OCI-LY1 (cell line): ENCODE data around the gene RRN3.
"Not testable (repeated sequence)": the region's sequence is repeated elsewhere in the genome, so short reads cannot be mapped to it uniquely, and the experiment has no call there.

Source experiments
- H2AFZ ChIP-seq: fragments of 200-600 bp; sonication (generic), shearing (Covaris generic); 2 replicates; pipeline ENCODE4 v1.6.0; 2014; ENCODE audit warnings: antibody characterized with exemption, mild to moderate bottlenecking, low read length
- H3F3A ChIP-seq: fragments of 200-600 bp; sonication (generic), shearing (Covaris generic); 2 replicates; pipeline ENCODE4 v1.6.0; 2014; ENCODE audit warnings: mild to moderate bottlenecking, antibody characterized with exemption, low read length, moderate library complexity; ENCODE audit not compliant: insufficient read depth
- H3K27ac ChIP-seq: fragments of 200-600 bp; sonication (generic); 2 replicates; pipeline ENCODE4 v1.5.1; 2014; ENCODE audit warnings: low read length, mixed run types, mild to moderate bottlenecking, low read depth; ENCODE audit not compliant: poor library complexity, severe bottlenecking
- H3K27me3 ChIP-seq: fragments of 200-600 bp; sonication (generic); 2 replicates; pipeline ENCODE4 v1.6.0; 2014; ENCODE audit warnings: antibody characterized with exemption, mild to moderate bottlenecking, low read length, moderate library complexity; ENCODE audit not compliant: insufficient read depth
- H3K36me3 ChIP-seq: fragments of 200-600 bp; sonication (generic); 2 replicates; pipeline ENCODE4 v1.6.1; 2014; ENCODE audit warnings: mild to moderate bottlenecking, antibody characterized with exemption, low read length, moderate library complexity, mixed read lengths; ENCODE audit not compliant: insufficient read depth
- H3K4me1 ChIP-seq: fragments of 200-600 bp; sonication (generic); 2 replicates; pipeline ENCODE4 v1.5.1; 2014; ENCODE audit warnings: mild to moderate bottlenecking, low read length, moderate library complexity; ENCODE audit not compliant: insufficient read depth, severe bottlenecking
- H3K4me2 ChIP-seq: fragments of 200-600 bp; sonication (generic), shearing (Covaris generic); 2 replicates; pipeline ENCODE4 v1.6.1; 2014; ENCODE audit warnings: low read length
- H3K4me3 ChIP-seq: fragments of 200-600 bp; sonication (generic); 2 replicates; pipeline ENCODE4 v1.5.1; 2014; ENCODE audit warnings: low read length, low read depth, mild to moderate bottlenecking, mixed read lengths; ENCODE audit not compliant: poor library complexity, severe bottlenecking
- H3K79me2 ChIP-seq: fragments of 200-600 bp; shearing (Covaris generic); 2 replicates; pipeline ENCODE4 v1.6.1; 2016; ENCODE audit warnings: mixed run types, low read length, mixed read lengths; ENCODE audit not compliant: insufficient read depth
- H3K9ac ChIP-seq: fragments of 200-600 bp; sonication (generic), shearing (Covaris generic); 2 replicates; pipeline ENCODE4 v1.6.1; 2014; ENCODE audit warnings: mild to moderate bottlenecking, low read length, mixed read lengths
- H3K9me2 ChIP-seq: fragments of 200-600 bp; sonication (generic), shearing (Covaris generic); 2 replicates; pipeline ENCODE4 v1.6.1; 2014; ENCODE audit warnings: low read depth, mild to moderate bottlenecking, low read length, mixed read lengths
- H3K9me3 ChIP-seq: fragments of 200-600 bp; shearing (Covaris generic); 2 replicates; pipeline ENCODE4 v1.6.1; 2014; ENCODE audit warnings: low read length, mixed read lengths
- H4K20me1 ChIP-seq: fragments of 200-600 bp; sonication (generic), shearing (Covaris generic); 2 replicates; pipeline ENCODE4 v1.6.0; 2016; ENCODE audit warnings: mild to moderate bottlenecking, low read length; ENCODE audit not compliant: insufficient read depth

Gene RRN3

DNA sequence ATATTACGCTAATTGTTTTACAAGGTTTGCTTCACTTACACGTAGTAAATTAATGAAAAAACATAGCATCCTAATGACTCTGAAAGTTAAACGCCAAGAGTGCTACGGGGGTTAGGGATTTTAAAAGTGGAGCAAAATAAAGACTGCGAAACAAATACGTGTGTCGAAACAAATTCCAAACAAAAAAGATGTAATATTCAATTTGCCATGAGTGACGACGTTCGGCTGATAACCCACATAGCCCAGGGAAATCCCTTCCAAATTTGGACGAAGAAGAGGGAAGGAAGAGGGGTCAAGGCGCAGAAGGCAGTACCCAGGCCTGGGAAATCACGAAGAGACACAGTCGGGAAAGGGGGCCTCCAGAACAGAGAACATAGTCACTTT, 509 bp downstream of the RRN3 start:
- not testable (repeated sequence) for H3K27ac ChIP-seq, H2AFZ ChIP-seq

DNA sequence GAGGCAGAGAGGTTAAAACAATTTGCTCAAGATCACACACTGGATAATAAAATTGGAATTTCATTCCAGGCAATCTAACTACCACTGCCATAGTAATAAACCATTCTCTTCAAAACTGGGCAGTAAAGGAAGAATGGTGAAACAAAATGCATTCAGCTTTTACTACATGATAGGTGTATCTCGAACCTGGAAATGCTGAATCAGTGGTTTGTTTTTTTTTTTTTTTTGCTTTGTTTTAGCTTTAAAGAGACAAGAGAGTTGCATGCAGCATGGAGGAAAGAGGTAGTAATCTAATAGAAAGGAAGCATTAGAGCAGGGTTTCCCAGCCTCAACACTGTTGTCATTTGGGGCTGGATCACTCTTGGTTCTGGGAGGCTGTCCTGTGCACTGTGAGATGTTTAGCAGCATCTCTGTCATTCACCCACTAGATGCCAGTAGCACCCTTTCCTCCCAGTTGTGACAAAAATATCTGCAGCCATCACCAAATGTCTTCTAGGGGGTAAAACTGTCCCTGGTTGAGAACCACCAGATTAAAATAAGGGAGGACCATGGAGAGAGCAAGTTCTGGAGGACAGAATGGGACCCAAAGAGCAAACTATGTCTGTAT, 3.3 kb downstream of the RRN3 start:
- not testable (repeated sequence) for H3K79me2 ChIP-seq, H3K4me2 ChIP-seq, H3K4me3 ChIP-seq, H3K27ac ChIP-seq, H3F3A ChIP-seq, H3K9ac ChIP-seq, H2AFZ ChIP-seq, H3K27me3 ChIP-seq, H3K9me3 ChIP-seq, H3K9me2 ChIP-seq, H4K20me1 ChIP-seq
- Histone ChIP-seq H3K4me1 (peaks cover 14% of the 10 kb centered on the region), H3K36me3 (peaks cover 26% of the 10 kb centered on the region)

More for the DNA sequence above, 509 bp downstream of the RRN3 start:
- H3F3A ChIP-seq, H3K79me2 ChIP-seq, H4K20me1 ChIP-seq, H3K9me2 ChIP-seq, H3K27me3 ChIP-seq, H3K9me3 ChIP-seq: not testable (repeated sequence)
- Histone ChIP-seq H3K4me2 (peak overlapping the region; percentile 76), H3K4me1 (peaks cover 14% of the 10 kb centered on the region), H3K9ac (peak overlapping the region; percentile 74), H3K36me3 (peaks cover 18% of the 10 kb centered on the region), H3K4me3 (peak overlapping the region; percentile 66)

DNA sequence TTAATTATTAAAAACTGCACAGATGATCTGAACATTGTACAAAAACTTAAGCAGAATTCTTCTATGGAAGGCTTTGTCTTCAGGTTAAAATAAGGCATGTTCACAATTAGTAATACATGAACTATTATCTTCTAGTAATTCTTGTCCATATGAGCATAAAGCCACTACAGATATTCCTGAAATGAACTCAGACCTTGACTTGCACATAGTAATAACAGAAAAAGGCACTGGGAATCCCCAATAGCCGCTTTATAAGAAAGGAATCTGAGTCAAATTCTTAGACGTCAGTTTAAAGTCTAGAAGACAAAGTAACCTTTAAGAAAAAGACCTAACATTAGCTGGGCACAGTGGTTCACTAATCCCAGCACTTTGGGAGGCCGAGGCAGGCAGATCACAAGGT, 11.3 kb downstream of the RRN3 start:
- not testable (repeated sequence) for H3K4me2 ChIP-seq, H3K27ac ChIP-seq, H3K27me3 ChIP-seq, H3K9me3 ChIP-seq, H3K4me1 ChIP-seq, H4K20me1 ChIP-seq, H3K4me3 ChIP-seq, H3F3A ChIP-seq, H2AFZ ChIP-seq, H3K79me2 ChIP-seq, H3K9me2 ChIP-seq, H3K9ac ChIP-seq
- H3K36me3 ChIP-seq = peaks cover 62% of the 10 kb centered on the region

DNA sequence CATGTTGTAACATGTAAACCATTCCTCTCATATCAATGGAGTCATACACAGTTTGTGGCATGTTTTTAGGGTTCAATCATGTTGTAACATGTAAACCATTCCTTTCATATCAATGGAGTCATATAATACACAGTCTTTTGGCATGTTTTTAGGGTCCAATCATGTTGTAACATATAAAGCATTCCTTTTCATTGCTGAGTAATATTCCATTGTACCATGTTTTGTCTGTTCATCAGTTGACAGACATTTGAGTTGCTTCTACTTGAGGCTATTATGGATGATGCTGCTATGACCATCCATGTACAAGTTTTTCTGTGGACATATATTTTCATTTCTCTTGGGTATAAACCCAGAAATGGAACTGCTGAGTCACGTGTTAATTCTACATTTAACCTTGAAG, 13.2 kb downstream of the RRN3 start:
- not testable (repeated sequence) for H3K9me2 ChIP-seq, H3F3A ChIP-seq, H3K4me3 ChIP-seq, H2AFZ ChIP-seq, H3K4me1 ChIP-seq, H4K20me1 ChIP-seq, H3K9me3 ChIP-seq, H3K9ac ChIP-seq, H3K4me2 ChIP-seq, H3K79me2 ChIP-seq, H3K27me3 ChIP-seq, H3K27ac ChIP-seq
- H3K36me3 ChIP-seq = peaks cover 60% of the 10 kb centered on the region

DNA sequence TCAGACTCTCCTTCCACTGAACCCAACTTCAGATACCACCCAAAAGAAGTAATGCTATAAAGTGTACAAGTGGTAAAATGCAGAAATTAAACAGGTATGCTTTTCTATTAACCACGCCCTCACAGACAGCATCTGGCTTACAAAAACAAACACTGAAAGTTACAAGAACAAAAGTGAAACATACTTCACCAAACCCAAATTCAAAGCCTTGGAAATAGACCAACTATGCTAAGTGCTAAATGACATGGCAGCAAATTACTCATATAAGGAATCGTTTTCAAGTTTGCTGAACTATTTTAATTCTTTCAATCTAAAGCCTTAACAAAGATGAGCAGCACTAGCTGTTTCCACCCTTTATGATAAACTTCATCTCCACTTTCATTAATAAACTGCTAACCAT, 17.9 kb downstream of the RRN3 start:
- H3K4me2 ChIP-seq, H3K27ac ChIP-seq, H2AFZ ChIP-seq, H3K9ac ChIP-seq, H3K9me3 ChIP-seq, H3K79me2 ChIP-seq, H3F3A ChIP-seq, H4K20me1 ChIP-seq, H3K4me1 ChIP-seq, H3K27me3 ChIP-seq, H3K4me3 ChIP-seq, H3K9me2 ChIP-seq: not testable (repeated sequence)
- peaks cover 59% of the 10 kb centered on the region for H3K36me3 ChIP-seq
